Measurements from ENCODE around the gene EYA2. TPM values are rescaled to one million over a fixed set of nuclear protein-coding genes. Genes with fewer than 3 reads are reported as not detected.

Gene EYA2
- polyA plus RNA-seq, 1 donor (not counting 4 experiments of a cell fraction or from before 2014, with no cell fraction given) = not detected

GRCh38 chr20:46967646-46968045, 73.0 kb downstream of the EYA2 start:
- H3K79me2 ChIP-seq (ENCODE audit: control insufficient read depth, insufficient read depth, low read length) = no peaks in the 10 kb centered on the region
- no peaks in the 10 kb centered on the region for H4K20me1 ChIP-seq (ENCODE audit: control insufficient read depth, extremely low read depth, insufficient read depth, low read length)
- H3K9ac ChIP-seq (ENCODE audit: control insufficient read depth, extremely low read depth, insufficient read depth, low read length) = no peak overlapping the region
- FAIRE-seq (no peak), DNase-seq (ENCODE audit: low read depth, low spot score) (no peak)
- H3K9me1 ChIP-seq (ENCODE audit: control insufficient read depth, extremely low read depth, insufficient read depth, low read length) = no peaks in the 10 kb centered on the region
- H3K9me3 ChIP-seq (ENCODE audit: control insufficient read depth, low read depth, low read length) = no peaks in the 10 kb centered on the region
- no peak for TF ChIP-seq EZH2 (IDR thresholded peaks at IDR 0.05; ENCODE audit: low read length)
- TF ChIP-seq, protein P1, sequence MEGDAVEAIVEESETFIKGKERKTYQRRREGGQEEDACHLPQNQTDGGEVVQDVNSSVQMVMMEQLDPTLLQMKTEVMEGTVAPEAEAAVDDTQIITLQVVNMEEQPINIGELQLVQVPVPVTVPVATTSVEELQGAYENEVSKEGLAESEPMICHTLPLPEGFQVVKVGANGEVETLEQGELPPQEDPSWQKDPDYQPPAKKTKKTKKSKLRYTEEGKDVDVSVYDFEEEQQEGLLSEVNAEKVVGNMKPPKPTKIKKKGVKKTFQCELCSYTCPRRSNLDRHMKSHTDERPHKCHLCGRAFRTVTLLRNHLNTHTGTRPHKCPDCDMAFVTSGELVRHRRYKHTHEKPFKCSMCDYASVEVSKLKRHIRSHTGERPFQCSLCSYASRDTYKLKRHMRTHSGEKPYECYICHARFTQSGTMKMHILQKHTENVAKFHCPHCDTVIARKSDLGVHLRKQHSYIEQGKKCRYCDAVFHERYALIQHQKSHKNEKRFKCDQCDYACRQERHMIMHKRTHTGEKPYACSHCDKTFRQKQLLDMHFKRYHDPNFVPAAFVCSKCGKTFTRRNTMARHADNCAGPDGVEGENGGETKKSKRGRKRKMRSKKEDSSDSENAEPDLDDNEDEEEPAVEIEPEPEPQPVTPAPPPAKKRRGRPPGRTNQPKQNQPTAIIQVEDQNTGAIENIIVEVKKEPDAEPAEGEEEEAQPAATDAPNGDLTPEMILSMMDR (optimal IDR thresholded peaks at IDR 0.05 in 1 of 3, IDR thresholded peaks at IDR 0.05 in 1 of 3, conservative IDR thresholded peaks at IDR 0.05 in 1 of 3; ENCODE audit: extremely low read depth in 1 of 3, insufficient read depth in 2 of 3, low read length in 3 of 3) = no peak
- H3K27ac ChIP-seq (ENCODE audit: control insufficient read depth, insufficient read depth, low read length) = no peak overlapping the region
- H2AFZ ChIP-seq (ENCODE audit: control insufficient read depth, low read length) = no peak overlapping the region
- no peak overlapping the region for H3K4me3 ChIP-seq (ENCODE audit: control insufficient read depth in 2 of 3, extremely low read depth in 1 of 3, insufficient read depth in 2 of 3, low read depth in 1 of 3, low read length in 3 of 3)
- no peaks in the 10 kb centered on the region for H3K36me3 ChIP-seq (ENCODE audit: control insufficient read depth in 2 of 2, extremely low read depth in 1 of 2, insufficient read depth in 2 of 2, low read length in 2 of 2)
- dilution Hi-C loops (cut with MboI; ENCODE audit: extremely low pct_ligation_motif_present, low sequenced_read_pairs) = no loop called here
- H3K27me3 ChIP-seq (ENCODE audit: control insufficient read depth, extremely low read depth, insufficient read depth, low read length) = no peaks in the 10 kb centered on the region
- H3K4me2 ChIP-seq (ENCODE audit: control insufficient read depth, extremely low read depth, insufficient read depth, low read depth, low read length) = no peak overlapping the region
- no peaks in the 10 kb centered on the region for H3K4me1 ChIP-seq (ENCODE audit: control insufficient read depth, extremely low read depth, insufficient read depth, low read length)

DNA sequence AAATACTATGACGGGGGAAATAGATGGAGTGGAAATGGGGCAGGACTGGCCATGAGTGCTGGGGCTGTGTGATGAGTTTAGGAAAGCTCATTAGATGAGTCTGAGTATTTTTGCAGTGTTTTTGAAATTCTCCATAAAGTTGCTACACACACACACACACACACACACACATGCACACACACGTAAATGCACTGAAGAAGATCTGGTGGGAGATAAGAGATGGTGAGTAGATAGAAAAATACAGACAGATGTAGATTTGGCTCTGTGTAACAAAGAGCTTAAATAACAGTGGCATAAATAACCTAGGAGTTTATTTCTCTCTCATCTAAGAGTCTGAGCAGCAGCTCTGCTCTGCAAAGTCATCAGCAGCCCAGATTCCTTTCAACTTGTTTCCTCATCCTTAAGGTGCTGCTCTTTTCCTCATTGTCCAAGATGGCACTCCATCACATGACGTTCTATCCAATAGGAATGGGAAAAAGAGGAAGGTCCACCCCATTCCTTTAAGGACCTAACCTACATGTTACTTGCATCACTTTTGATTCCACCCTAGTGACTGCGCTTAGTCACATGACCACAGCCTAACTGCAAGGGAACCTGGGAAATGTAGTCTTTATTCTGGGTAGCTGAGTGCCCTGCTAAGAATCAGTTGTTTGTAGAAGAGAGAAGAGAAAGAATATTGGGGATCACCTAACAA, 76.4 kb downstream of the EYA2 start:
- Histone ChIP-seq H3K9me1 (ENCODE audit: control insufficient read depth, extremely low read depth, insufficient read depth, low read length) (no peaks in the 10 kb centered on the region), H4K20me1 (ENCODE audit: control insufficient read depth, extremely low read depth, insufficient read depth, low read length) (no peaks in the 10 kb centered on the region), H3K79me2 (ENCODE audit: control insufficient read depth, insufficient read depth, low read length) (no peaks in the 10 kb centered on the region), H3K36me3 (ENCODE audit: control insufficient read depth in 2 of 2, extremely low read depth in 1 of 2, insufficient read depth in 2 of 2, low read length in 2 of 2) (no peaks in the 10 kb centered on the region), H2AFZ (ENCODE audit: control insufficient read depth, low read length) (no peak overlapping the region), H3K27ac (ENCODE audit: control insufficient read depth, insufficient read depth, low read length) (no peak overlapping the region), H3K4me2 (ENCODE audit: control insufficient read depth, extremely low read depth, insufficient read depth, low read depth, low read length) (no peak overlapping the region), H3K4me3 (ENCODE audit: control insufficient read depth in 2 of 3, extremely low read depth in 1 of 3, insufficient read depth in 2 of 3, low read depth in 1 of 3, low read length in 3 of 3) (no peak overlapping the region), H3K4me1 (ENCODE audit: control insufficient read depth, extremely low read depth, insufficient read depth, low read length) (peaks cover 10% of the 10 kb centered on the region), H3K27me3 (ENCODE audit: control insufficient read depth, extremely low read depth, insufficient read depth, low read length) (no peaks in the 10 kb centered on the region), H3K9me3 (ENCODE audit: control insufficient read depth, low read depth, low read length) (no peaks in the 10 kb centered on the region), H3K9ac (ENCODE audit: control insufficient read depth, extremely low read depth, insufficient read depth, low read length) (no peak overlapping the region)
- peak; percentile 21 for DNase-seq (ENCODE audit: low read depth, low spot score)
- dilution Hi-C loops (cut with MboI; ENCODE audit: extremely low pct_ligation_motif_present, low sequenced_read_pairs) = no loop called here
- no peak for TF ChIP-seq EZH2 (IDR thresholded peaks at IDR 0.05; ENCODE audit: low read length)
- TF ChIP-seq, protein P1 (optimal IDR thresholded peaks at IDR 0.05 in 1 of 3, IDR thresholded peaks at IDR 0.05 in 1 of 3, conservative IDR thresholded peaks at IDR 0.05 in 1 of 3; ENCODE audit: extremely low read depth in 1 of 3, insufficient read depth in 2 of 3, low read length in 3 of 3) = no peak
- FAIRE-seq = peak; percentile 13
